Activated CD8-positive, alpha-beta memory T cell treated with anti-CD3 and anti-CD28 coated beads, Interleukin-2, amount 10 ng/mL, durations not matched to agents 7 days and 5 days (primary cell): ENCODE results near the gene ALG3. TPM values are rescaled to one million over a fixed set of nuclear protein-coding genes. Genes with fewer than 3 reads are reported as not detected.

Experiments
- ATAC-seq: fragments of 150-1000 bp; cut with Tn5 transposase; one replicate; pipeline ENCODE4 v1.10.0; 2021; ENCODE audit warnings: moderate library complexity
- CTCF ChIA-PET: fragments of 350-600 bp; sonication (Branson Sonifier 250); formaldehyde crosslinking; loops from one replicate; lab custom pipeline; 2021; ENCODE audit warnings: antibody characterized with exemption; lab: Charles Lee
- DNase-seq: peaks from one replicate; pipeline ENCODE4 v3.0.0-alpha.2; 2020
- H3K27ac Mint-ChIP-seq: one replicate; pipeline ENCODE4 v1.8.0; 2021; ENCODE audit warnings: mild to moderate bottlenecking, mixed read lengths
- H3K27me3 Mint-ChIP-seq: one replicate; pipeline ENCODE4 v1.8.0; 2021; ENCODE audit warnings: mixed read lengths
- H3K36me3 Mint-ChIP-seq: one replicate; pipeline ENCODE4 v1.8.0; 2021; ENCODE audit warnings: mild to moderate bottlenecking, mixed read lengths
- H3K4me1 Mint-ChIP-seq: one replicate; pipeline ENCODE4 v1.8.0; 2021; ENCODE audit warnings: mixed read lengths
- H3K4me3 Mint-ChIP-seq: one replicate; pipeline ENCODE4 v1.8.0; 2021; ENCODE audit warnings: mild to moderate bottlenecking, moderate library complexity, mixed read lengths
- H3K9me3 Mint-ChIP-seq: one replicate; pipeline ENCODE4 v1.8.0; 2022; ENCODE audit warnings: low read depth, mixed read lengths
- total RNA-seq, 2 experiments: library from RNA; stranded (reverse); gene quantifications; one replicate each; pipeline ENCODE4 v1.2.3, GENCODE V29; 2021

ALG3 gene
- 10 to 100 TPM; 38.7 to 48.2 TPM for total RNA-seq

DNA sequence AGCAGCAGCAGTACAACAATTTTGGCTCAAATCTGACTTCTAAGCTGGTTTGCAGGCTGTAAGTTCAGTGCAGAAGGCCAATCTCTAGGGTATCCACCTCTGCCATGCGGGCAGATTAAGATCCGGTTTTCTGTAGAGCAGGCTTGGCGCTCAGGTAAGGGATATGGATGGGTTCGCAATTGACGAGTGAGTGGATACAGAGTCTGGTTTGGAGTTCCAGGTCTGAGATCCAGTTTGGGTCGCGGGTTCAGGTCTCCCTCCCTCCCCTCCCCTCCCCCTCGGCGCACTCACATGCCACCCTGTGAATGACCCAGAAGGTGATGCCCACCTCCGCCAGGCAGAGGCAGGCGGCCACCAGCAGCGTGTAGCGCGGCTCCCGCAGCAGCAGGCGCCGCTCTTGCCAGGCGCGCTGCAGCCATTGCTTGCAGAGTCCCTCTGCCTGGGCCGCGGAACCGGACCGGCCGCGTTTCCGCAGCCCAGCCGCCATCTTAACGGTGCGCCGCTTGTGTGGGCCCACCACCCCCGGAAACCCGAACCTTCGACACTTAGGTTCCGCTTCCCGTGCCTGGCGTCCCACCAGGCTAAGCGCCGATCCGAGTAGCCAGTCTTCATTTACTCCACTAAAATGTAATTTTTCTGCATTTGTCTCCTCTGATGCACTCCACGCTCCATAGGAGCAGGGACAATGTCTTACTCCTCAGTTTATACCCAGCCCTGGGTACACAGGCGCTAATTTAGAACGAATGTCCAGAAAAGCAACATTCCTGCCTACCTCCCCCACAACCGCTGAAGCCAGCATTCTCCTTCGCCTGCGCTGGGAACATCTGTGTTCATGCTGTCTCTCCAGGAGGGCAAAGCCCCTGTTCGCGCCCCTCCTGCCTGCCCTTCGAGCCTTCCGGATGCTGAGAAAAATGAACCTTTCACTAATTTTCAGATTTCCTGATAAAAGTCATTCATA lies at the start of gene ALG3:
TSS of gene ALG3 (minus strand) at position 509 of the 958 bp plus-strand sequence. CDS start at position 487, 22 bp downstream.
- peaks cover 11% of the 10 kb centered on the region for H3K36me3 Mint-ChIP-seq
- H3K4me3 Mint-ChIP-seq, result peak within 1 kb of the TSS; percentile 85
- ATAC-seq (peak; percentile 67), DNase-seq (peak; percentile 89)
- H3K27me3 Mint-ChIP-seq, result no peaks in the 10 kb centered on the region
- H3K9me3 Mint-ChIP-seq, result no peaks in the 10 kb centered on the region
- peaks cover 6% of the 10 kb centered on the region for H3K4me1 Mint-ChIP-seq
- peak within 1 kb of the TSS; percentile 90 for H3K27ac Mint-ChIP-seq
- CTCF ChIA-PET, result interaction anchor here (0.8 to 3.4 kb wide), 10 partner anchors 20 to 353 kb away, joined by 3 to 42 read pairs (median 4); partner anchors contain the start of genes ABCC5, ABCF3 and VWA5B2

DNA sequence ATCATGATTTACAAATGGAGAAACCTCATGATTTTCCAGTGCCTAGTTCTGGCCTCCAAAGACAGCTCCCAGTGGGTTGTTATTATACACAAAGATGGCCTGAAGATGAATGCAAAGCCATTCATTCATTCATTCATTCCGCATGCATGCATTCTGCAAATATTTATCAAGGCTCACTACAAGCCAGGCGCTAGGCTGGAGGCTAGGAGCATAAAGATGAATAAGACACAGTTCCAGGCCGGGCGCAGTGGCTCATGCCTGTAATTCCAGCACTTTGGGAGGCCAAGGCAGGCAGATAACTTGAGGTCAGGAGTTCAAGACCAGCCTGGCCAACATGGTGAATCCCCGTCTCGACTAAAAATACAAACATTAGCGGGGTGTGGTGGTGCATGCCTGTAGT lies 47.9 kb upstream of the ALG3 start:
- DNase-seq, result no peak
- peaks cover 13% of the 10 kb centered on the region for H3K36me3 Mint-ChIP-seq
- H3K27me3 Mint-ChIP-seq, result no peaks in the 10 kb centered on the region
- no peaks in the 10 kb centered on the region for H3K9me3 Mint-ChIP-seq
- CTCF ChIA-PET, result interaction anchor here (1.6 kb wide), 1 partner anchor 47 kb away, joined by 3 read pairs; the partner anchor contains the start of gene EEF1AKMT4
- H3K27ac Mint-ChIP-seq, result no peak overlapping the region
- ATAC-seq, result no peak
- H3K4me3 Mint-ChIP-seq, result no peak overlapping the region
- H3K4me1 Mint-ChIP-seq, result peaks cover 21% of the 10 kb centered on the region

DNA sequence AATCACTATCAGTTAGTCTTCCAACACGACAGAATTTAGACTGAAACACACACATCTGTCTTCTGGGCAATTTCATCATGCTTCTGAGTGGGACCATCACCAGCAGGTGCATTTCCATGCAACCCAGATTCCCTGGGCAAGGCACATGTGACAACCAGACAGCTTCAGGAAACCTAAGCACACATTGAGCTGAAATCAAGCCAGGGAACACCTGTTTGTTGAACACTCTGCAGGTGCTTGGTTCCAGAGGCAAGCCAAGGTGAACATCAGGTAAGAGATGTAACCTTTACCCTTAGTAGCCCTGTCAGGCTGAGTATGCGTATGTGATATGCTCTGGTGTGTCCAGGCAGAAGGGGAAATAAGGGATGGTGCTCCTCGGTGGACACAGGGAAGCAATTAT lies 47.0 kb upstream of the ALG3 start:
- CTCF ChIA-PET, result interaction anchor here (1.6 kb wide), 1 partner anchor 46 kb away, joined by 3 read pairs; the partner anchor contains the start of gene EEF1AKMT4
- DNase-seq (no peak), ATAC-seq (no peak)
- H3K4me1 Mint-ChIP-seq, result peaks cover 17% of the 10 kb centered on the region
- no peaks in the 10 kb centered on the region for H3K9me3 Mint-ChIP-seq
- H3K4me3 Mint-ChIP-seq, result no peak overlapping the region
- no peak overlapping the region for H3K27ac Mint-ChIP-seq
- H3K27me3 Mint-ChIP-seq, result no peaks in the 10 kb centered on the region
- peaks cover 10% of the 10 kb centered on the region for H3K36me3 Mint-ChIP-seq

DNA sequence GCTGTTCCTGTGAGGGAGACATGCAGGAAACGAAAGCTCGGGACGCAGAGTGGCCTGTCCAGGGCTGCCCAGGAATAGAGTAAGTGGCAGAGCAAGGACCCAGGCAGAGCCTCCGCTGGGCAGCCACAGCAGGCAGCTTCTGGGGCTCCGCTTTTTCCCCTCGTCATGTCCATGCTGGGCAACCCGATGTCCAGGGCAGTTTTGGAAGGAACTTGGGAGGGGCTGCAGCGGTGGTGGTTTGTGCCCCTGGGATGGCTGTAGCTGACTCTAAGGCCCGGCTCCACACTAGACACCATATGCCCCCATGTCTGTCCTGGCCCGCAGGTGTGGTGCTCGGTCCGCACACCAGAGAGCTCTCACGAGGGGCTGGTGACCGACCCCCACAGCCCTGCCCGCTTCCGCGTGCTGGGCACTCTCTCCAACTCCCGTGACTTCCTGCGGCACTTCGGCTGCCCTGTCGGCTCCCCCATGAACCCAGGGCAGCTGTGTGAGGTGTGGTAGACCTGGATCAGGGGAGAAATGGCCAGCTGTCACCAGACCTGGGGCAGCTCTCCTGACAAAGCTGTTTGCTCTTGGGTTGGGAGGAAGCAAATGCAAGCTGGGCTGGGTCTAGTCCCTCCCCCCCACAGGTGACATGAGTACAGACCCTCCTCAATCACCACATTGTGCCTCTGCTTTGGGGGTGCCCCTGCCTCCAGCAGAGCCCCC lies 43.1 kb upstream of the ALG3 start:
- no peak overlapping the region for H3K4me3 Mint-ChIP-seq
- H3K36me3 Mint-ChIP-seq, result no peaks in the 10 kb centered on the region
- H3K4me1 Mint-ChIP-seq, result no peaks in the 10 kb centered on the region
- DNase-seq (no peak), ATAC-seq (no peak)
- no peaks in the 10 kb centered on the region for H3K9me3 Mint-ChIP-seq
- peaks cover 10% of the 10 kb centered on the region for H3K27me3 Mint-ChIP-seq
- CTCF ChIA-PET, result interaction anchor here (1.3 to 1.6 kb wide), 2 partner anchors 60 to 64 kb away, joined by 3 to 5 read pairs; no protein-coding TSS in a partner anchor
- H3K27ac Mint-ChIP-seq, result no peak overlapping the region

DNA sequence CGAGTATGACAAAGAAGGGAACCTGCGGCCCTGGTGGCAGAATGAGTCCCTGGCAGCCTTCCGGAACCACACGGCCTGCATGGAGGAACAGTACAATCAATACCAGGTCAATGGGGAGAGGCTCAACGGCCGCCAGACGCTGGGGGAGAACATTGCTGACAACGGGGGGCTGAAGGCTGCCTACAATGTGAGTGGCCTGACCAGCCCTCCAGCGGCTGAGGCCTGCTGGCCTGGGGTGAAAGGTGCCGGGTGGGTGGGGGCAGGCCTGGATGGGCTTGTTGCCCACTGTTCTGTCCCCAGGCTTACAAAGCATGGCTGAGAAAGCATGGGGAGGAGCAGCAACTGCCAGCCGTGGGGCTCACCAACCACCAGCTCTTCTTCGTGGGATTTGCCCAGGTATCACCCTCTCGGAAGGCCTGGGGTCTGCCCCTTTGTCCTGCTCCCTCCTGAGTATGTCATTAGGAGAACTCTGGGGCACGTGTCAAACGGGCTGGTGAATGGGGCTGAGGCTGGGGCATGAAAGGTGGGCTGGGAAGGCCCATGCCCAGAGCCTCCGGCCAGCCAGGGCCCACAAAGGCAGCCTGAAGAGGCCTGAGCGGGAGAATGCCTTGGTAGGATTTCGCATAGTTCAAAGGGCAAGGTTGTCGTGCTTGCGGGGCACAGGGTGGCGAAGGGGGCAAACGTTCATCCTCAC lies 42.4 kb upstream of the ALG3 start:
- H3K27ac Mint-ChIP-seq, result no peak overlapping the region
- ATAC-seq (no peak), DNase-seq (no peak)
- no peaks in the 10 kb centered on the region for H3K4me1 Mint-ChIP-seq
- CTCF ChIA-PET, result interaction anchor here (1.3 to 2.4 kb wide), 3 partner anchors 61 to 64 kb away, joined by 3 to 22 read pairs (median 5); no protein-coding TSS in a partner anchor
- peaks cover 12% of the 10 kb centered on the region for H3K27me3 Mint-ChIP-seq
- H3K9me3 Mint-ChIP-seq, result no peaks in the 10 kb centered on the region
- H3K4me3 Mint-ChIP-seq, result no peak overlapping the region
- no peaks in the 10 kb centered on the region for H3K36me3 Mint-ChIP-seq

DNA sequence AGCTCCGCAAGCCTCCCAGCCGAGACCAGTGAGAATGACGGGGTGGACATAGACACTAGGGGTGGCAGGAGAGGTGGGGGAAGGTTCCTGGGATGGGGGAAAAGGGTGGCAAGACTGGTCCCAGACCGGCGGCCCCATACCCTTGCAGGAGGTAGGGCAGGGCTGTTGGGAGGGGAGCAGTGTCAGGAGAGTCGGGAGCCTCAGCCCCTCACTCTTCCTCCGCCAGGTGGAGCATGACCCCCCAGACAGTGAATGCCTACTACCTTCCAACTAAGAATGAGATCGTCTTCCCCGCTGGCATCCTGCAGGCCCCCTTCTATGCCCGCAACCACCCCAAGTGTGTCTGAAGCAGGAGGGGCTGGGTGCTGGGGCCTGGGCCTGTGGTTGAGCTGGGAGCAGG lies 41.6 kb upstream of the ALG3 start:
- Mint-ChIP-seq H3K27me3 (peaks cover 14% of the 10 kb centered on the region), H3K4me3 (no peak overlapping the region), H3K27ac (no peak overlapping the region), H3K36me3 (no peaks in the 10 kb centered on the region), H3K9me3 (no peaks in the 10 kb centered on the region), H3K4me1 (no peaks in the 10 kb centered on the region)
- DNase-seq (no peak), ATAC-seq (no peak)
- CTCF ChIA-PET, result interaction anchor here (1.2 to 2.4 kb wide), 6 partner anchors 35 to 395 kb away, joined by 5 to 22 read pairs (median 7); partner anchors contain the start of genes EEF1AKMT4 and VWA5B2

DNA sequence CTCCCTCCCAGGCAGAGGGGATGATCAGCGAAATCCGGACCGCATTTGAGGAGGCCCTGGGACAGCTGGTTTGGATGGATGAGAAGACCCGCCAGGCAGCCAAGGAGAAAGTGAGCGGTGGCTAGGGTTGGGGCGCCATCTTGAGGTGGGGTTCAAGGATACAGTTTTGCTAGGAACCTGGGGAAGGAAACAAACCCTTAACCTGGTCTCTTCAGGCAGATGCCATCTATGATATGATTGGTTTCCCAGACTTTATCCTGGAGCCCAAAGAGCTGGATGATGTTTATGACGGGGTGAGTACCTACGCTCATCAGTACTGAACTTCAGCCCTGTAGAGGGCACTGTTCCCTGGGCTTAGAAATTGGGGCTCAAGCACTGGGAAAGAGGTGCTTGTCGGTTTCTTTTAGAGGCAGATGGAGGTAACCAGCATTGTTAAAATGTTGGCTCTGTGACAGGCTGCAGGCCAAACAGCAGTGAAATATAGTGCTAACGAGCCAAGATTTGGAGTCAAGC lies 40.7 kb upstream of the ALG3 start:
- Mint-ChIP-seq H3K4me1 (no peaks in the 10 kb centered on the region), H3K9me3 (no peaks in the 10 kb centered on the region)
- ATAC-seq, result peak; percentile 80

DNA sequence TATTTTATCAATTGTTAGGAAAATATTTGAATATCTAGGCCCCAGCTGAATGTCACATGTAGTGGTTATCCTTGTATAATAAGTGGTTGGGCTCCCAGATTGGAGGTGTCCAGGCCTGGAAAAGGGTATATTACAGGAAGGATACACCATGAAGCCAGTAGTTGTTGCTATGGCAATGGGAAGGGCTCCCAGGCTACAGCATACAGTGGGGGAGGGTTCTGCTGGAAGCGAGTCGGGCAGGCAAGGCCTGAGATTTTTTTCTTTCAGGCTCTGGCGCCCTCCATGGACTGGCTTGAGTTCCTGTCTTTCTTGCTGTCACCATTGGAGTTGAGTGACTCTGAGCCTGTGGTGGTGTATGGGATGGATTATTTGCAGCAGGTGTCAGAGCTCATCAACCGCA lies 35.9 kb upstream of the ALG3 start:
- DNase-seq (peak; percentile 51), ATAC-seq (no peak)
- no peaks in the 10 kb centered on the region for H3K9me3 Mint-ChIP-seq
- CTCF ChIA-PET, result interaction anchor here (0.6 to 3.6 kb wide), 3 partner anchors 9 to 111 kb away, joined by 3 to 22 read pairs (median 4); no protein-coding TSS in a partner anchor
- H3K36me3 Mint-ChIP-seq, result no peaks in the 10 kb centered on the region
- no peaks in the 10 kb centered on the region for H3K4me1 Mint-ChIP-seq
- no peak overlapping the region for H3K4me3 Mint-ChIP-seq
- H3K27ac Mint-ChIP-seq, result no peak overlapping the region
- peaks cover 17% of the 10 kb centered on the region for H3K27me3 Mint-ChIP-seq

More for the DNA sequence above, 40.7 kb upstream of the ALG3 start:
- CTCF ChIA-PET, result interaction anchor here (0.7 to 2.4 kb wide), 17 partner anchors 11 to 394 kb away, joined by 3 to 22 read pairs (median 4); partner anchors contain the start of genes CLCN2, EEF1AKMT4, EIF2B5 and POLR2H
- peak; percentile 76 for DNase-seq
- no peak overlapping the region for H3K27ac Mint-ChIP-seq
- peaks cover 14% of the 10 kb centered on the region for H3K27me3 Mint-ChIP-seq
- H3K4me3 Mint-ChIP-seq, result no peak overlapping the region
- H3K36me3 Mint-ChIP-seq, result no peaks in the 10 kb centered on the region

DNA sequence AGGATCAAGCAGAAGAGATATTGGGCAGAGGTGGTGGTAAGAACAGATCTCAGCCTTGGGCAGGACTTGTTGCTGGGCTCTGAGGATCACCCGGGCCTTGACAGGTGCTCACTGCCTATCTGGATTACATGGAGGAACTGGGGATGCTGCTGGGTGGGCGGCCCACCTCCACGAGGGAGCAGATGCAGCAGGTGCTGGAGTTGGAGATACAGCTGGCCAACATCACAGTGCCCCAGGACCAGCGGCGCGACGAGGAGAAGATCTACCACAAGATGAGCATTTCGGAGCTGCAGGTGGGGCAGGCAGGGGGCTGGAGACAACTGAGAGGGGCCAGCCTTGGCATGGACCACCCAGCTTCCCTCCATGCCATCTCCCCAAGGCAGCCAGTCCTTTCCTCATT lies 34.9 kb upstream of the ALG3 start:
- H3K27ac Mint-ChIP-seq, result no peak overlapping the region
- CTCF ChIA-PET, result interaction anchor here (0.6 to 1.5 kb wide), 5 partner anchors 10 to 193 kb away, joined by 3 read pairs; no protein-coding TSS in a partner anchor
- no peaks in the 10 kb centered on the region for H3K9me3 Mint-ChIP-seq

DNA sequence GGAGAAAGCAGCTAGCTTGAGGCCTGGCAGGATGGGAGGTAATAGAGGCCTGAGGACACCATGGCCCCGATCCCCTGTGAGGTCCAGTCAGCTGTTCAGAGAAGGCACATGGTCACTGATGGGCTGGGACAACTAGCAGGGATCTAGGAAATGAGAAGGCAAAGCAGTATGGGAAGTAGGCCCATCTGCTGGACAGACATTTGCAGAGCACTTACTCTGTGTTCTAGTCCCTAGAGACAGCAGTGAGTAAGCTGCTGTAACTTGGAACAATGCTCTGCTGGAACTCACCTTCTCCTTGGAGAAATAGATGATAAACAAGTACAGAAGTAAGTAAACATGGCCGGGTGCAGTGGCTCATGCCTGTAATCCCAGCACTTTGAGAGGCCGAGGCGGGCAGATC lies 34.2 kb upstream of the ALG3 start:
- Mint-ChIP-seq H3K4me1 (no peaks in the 10 kb centered on the region), H3K27ac (no peak overlapping the region), H3K4me3 (no peak overlapping the region), H3K36me3 (no peaks in the 10 kb centered on the region), H3K9me3 (no peaks in the 10 kb centered on the region), H3K27me3 (peaks cover 13% of the 10 kb centered on the region)
- no peak for DNase-seq
- CTCF ChIA-PET, result interaction anchor here (0.6 to 0.7 kb wide), 2 partner anchors 134 to 179 kb away, joined by 3 read pairs; no protein-coding TSS in a partner anchor
- ATAC-seq, result no peak

More for the DNA sequence above, 34.9 kb upstream of the ALG3 start:
- Mint-ChIP-seq H3K4me3 (no peak overlapping the region), H3K27me3 (peaks cover 17% of the 10 kb centered on the region), H3K4me1 (no peaks in the 10 kb centered on the region), H3K36me3 (no peaks in the 10 kb centered on the region)
- DNase-seq (no peak), ATAC-seq (no peak)

DNA sequence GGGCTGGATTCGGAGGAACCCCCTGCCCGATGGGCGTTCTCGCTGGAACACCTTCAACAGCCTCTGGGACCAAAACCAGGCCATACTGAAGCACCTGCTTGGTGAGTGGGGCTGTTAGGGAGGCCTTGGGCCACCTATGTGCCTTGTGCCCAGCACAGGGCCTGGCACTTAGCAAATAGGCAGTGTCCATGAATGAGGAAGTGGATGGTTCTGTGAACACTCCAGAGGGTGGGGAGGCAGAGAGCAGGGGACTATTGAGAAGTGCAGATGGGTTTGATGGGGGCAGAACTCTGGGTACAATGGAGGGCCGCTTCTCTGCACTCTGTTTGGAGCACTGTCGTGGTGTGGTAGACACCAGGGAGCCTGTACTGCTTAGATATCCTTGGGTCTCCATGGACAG lies 28.6 kb upstream of the ALG3 start:
- CTCF ChIA-PET, result no interaction called here
- DNase-seq, result no peak
- H3K36me3 Mint-ChIP-seq, result no peaks in the 10 kb centered on the region
- H3K27me3 Mint-ChIP-seq, result peaks cover 47% of the 10 kb centered on the region
- no peaks in the 10 kb centered on the region for H3K9me3 Mint-ChIP-seq
- H3K27ac Mint-ChIP-seq, result no peak overlapping the region
- H3K4me1 Mint-ChIP-seq, result no peaks in the 10 kb centered on the region
- H3K4me3 Mint-ChIP-seq, result no peak overlapping the region
- ATAC-seq, result no peak
